K562 (cell line): ENCODE results near the gene EHMT2. TPM values are rescaled to one million over a fixed set of nuclear protein-coding genes. Genes with fewer than 3 reads are reported as not detected.
A peak's percentile ranks its signal among the peaks of the same experiment; 100 is the strongest.

Experiments used
- ASH1L ChIP-seq: fragments of 450-650 bp; IDR thresholded peaks from 2 replicates; pipeline ENCODE4 v1.6.1; 2018; ENCODE audit warnings: borderline replicate concordance, mild to moderate bottlenecking, low read depth; ENCODE audit not compliant: partially characterized antibody
- C11orf30 ChIP-seq: fragments of 450-650 bp; IDR thresholded peaks from 2 replicates; pipeline ENCODE4 v1.6.1; 2016; ENCODE audit warnings: low read depth, mild to moderate bottlenecking
- CHD2 ChIP-seq: IDR thresholded peaks from 2 replicates; pipeline ENCODE4 v1.6.1; 2011; ENCODE audit warnings: low read depth, low read length
- CREBBP ChIP-seq: IDR thresholded peaks from one replicate; pipeline ENCODE4 v1.6.1; 2012; ENCODE audit warnings: low read depth, mild to moderate bottlenecking, control low read depth, inconsistent platforms, low read length
- ESRRB ChIP-seq: fragments of 250-450 bp; sonication (Bioruptor Pico); IDR thresholded peaks from 2 replicates; pipeline ENCODE4 v1.5.0; 2020; ENCODE audit warnings: mild to moderate bottlenecking, moderate library complexity, borderline replicate concordance
- HDAC2 ChIP-seq: fragments of 450-650 bp; IDR thresholded peaks from 2 replicates; pipeline ENCODE4 v1.6.1; 2016; ENCODE audit warnings: mild to moderate bottlenecking
- OTX1 ChIP-seq: fragments of 450-650 bp; formaldehyde crosslinking; IDR thresholded peaks from 2 replicates; pipeline ENCODE4 v1.4.0; 2022; ENCODE audit warnings: mild to moderate bottlenecking
- POLR2G ChIP-seq: fragments of 200-400 bp; formaldehyde crosslinking; IDR thresholded peaks from 2 replicates; pipeline ENCODE4 v1.6.1; 2017; ENCODE audit warnings: low read depth, mild to moderate bottlenecking, antibody characterized with exemption, low read length, moderate library complexity
- PTBP1 ChIP-seq: fragments of 200-400 bp; formaldehyde crosslinking; IDR thresholded peaks from 2 replicates; pipeline ENCODE4 v1.6.1; 2017; ENCODE audit warnings: low read depth, low read length
- SRF ChIP-seq, 2 experiments: fragments of 250-450, 450-650 bp in 1 of 2; sonication (Bioruptor Pico) in 1 of 2; sonication (generic) in 1 of 2; formaldehyde crosslinking; IDR thresholded peaks; 2 replicates each; pipeline versions ENCODE4 v1.5.0 to v1.5.1; 2020 to 2022; ENCODE audit warnings: mild to moderate bottlenecking in 1 of 2, missing genetic modification reagents in 1 of 2
- ZBTB40 ChIP-seq, 2 experiments: fragments of 450-650 bp in 1 of 2; sonication (generic) in 1 of 2; formaldehyde crosslinking in 1 of 2; IDR thresholded peaks; 2 replicates each; pipeline versions ENCODE4 v1.7.1 to v1.9.0; 2016 to 2022; ENCODE audit warnings: inconsistent platforms in 1 of 2, mild to moderate bottlenecking in 1 of 2, missing genetic modification reagents in 1 of 2
- ZKSCAN3 ChIP-seq: fragments of 250-450 bp; sonication (Bioruptor Pico); IDR thresholded peaks from 2 replicates; pipeline ENCODE4 v1.4.0; 2020
- ZNF24 ChIP-seq: fragments of 450-650 bp; IDR thresholded peaks from 2 replicates; pipeline ENCODE4 v1.6.1; 2016
- ZNF41 ChIP-seq: fragments of 250-450 bp; sonication (Bioruptor Pico); conservative IDR thresholded peaks from 2 replicates; pipeline ENCODE4 v1.4.0; 2020; ENCODE audit warnings: mild to moderate bottlenecking
- polyA plus RNA-seq, 8 experiments: library from polyadenylated mRNA; depleted of rRNA in 4 of 8; stranded (reverse) in 5 of 8; unstranded in 3 of 8; fragments of >200 nt; fragmentation: Nextera tagmentation in 2 of 8; fragmentation: Illumina TruSeq in 1 of 8; extraction: Ambion mirVana in 2 of 8; extraction: Trizol in 1 of 8; gene quantifications; 2 replicates each; pipeline versions ENCODE4 v1.2.1 to v1.2.3, GENCODE V29; 2011 to 2014; ENCODE audit warnings: inconsistent platforms in 1 of 8, missing spikeins in 1 of 8
- total RNA-seq, 7 experiments: library from RNA; depleted of rRNA in 6 of 7; stranded (reverse); fragments of >200 nt in 6 of 7; fragmentation: Illumina TruSeq in 2 of 7; extraction: Trizol in 2 of 7; gene quantifications; 2 replicates each; pipeline versions ENCODE4 v1.2.1 to v1.2.3, GENCODE V29; 2011 to 2021; ENCODE audit warnings: low replicate concordance in 1 of 7
- TF ChIP-seq, protein P1 (sequence below): fragments of 450-650 bp; IDR thresholded peaks from 2 replicates; pipeline ENCODE4 v1.7.1; 2018; ENCODE audit warnings: mild to moderate bottlenecking, low read depth; ENCODE audit not compliant: partially characterized antibody

The EHMT2 gene
- total and polyA plus RNA-seq, 9 of the 15 experiments (the other 6 are each of a cell fraction or from before 2014, with no cell fraction given) = 2.1 to 63.8 (median 38.5) TPM

DNA sequence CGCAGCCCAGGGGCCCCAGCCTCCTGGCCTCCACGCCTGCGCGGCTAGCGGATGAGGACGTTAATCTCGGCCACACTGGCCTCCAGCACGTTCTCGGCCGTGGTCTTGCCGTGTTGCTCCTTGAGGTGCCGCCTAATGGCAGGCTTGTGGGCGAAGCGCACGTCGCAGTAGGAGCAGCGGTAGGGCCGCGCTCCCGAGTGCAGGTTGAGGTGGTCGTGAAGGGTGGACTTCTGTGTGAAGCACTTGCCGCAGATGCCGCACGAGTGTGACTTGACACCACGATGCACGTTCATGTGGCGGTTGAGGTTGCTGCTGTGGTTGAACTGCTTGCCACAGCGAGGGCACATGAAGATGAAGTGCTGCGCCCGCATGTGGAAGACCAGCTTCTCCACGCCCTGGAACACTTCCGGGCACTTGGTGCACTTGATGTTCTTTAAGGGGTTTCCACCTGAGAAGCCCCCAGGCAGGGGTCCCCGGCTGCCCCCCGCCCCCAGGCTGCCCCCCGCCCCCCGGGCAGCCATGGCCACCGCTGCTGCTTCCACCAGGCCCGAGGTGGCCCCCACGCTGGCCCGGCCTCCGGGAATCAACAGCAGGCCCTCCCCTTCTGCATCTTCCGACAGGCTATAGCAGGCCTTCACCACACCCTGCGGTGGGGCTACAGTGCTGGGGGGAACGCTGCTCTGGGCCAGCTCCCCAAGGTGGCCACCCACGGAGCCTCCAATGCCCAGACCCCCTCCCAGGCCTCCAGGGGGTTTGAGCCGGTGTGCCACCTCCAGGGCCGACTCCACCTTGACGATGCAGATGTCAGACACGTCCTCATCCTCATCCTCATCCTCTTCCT, 2.6 kb upstream of the EHMT2 start (continued):
- TF ChIP-seq, protein P1, sequence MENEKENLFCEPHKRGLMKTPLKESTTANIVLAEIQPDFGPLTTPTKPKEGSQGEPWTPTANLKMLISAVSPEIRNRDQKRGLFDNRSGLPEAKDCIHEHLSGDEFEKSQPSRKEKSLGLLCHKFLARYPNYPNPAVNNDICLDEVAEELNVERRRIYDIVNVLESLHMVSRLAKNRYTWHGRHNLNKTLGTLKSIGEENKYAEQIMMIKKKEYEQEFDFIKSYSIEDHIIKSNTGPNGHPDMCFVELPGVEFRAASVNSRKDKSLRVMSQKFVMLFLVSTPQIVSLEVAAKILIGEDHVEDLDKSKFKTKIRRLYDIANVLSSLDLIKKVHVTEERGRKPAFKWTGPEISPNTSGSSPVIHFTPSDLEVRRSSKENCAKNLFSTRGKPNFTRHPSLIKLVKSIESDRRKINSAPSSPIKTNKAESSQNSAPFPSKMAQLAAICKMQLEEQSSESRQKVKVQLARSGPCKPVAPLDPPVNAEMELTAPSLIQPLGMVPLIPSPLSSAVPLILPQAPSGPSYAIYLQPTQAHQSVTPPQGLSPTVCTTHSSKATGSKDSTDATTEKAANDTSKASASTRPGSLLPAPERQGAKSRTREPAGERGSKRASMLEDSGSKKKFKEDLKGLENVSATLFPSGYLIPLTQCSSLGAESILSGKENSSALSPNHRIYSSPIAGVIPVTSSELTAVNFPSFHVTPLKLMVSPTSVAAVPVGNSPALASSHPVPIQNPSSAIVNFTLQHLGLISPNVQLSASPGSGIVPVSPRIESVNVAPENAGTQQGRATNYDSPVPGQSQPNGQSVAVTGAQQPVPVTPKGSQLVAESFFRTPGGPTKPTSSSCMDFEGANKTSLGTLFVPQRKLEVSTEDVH = no peak
- TF ChIP-seq C11orf30 = no peak
- TF ChIP-seq ZBTB40 (IDR thresholded peaks at IDR 0.05) = no peak
- no peak for TF ChIP-seq ZBTB40 (CRISPR knock-in tag; IDR thresholded peaks at IDR 0.05)
- no peak for TF ChIP-seq ASH1L
- TF ChIP-seq ZNF24 = no peak
- no peak for TF ChIP-seq OTX1
- no peak for TF ChIP-seq SRF (CRISPR knock-in tag; IDR thresholded peaks at IDR 0.05)
- TF ChIP-seq ZKSCAN3 (CRISPR knock-in tag) = no peak
- TF ChIP-seq POLR2G = peak; percentile 53; the same call in 1 of the 2 replicates
- TF ChIP-seq PTBP1 = no peak
- no peak for TF ChIP-seq HDAC2
- no peak for TF ChIP-seq ESRRB
- no peak for TF ChIP-seq ZNF41 (CRISPR knock-in tag)
- TF ChIP-seq CREBBP = no peak
- TF ChIP-seq CHD2 = no peak
